Upper lobe of right lung (tissue), 1 donor: ENCODE measurements around the gene CENPO. TPM values are rescaled to one million over a fixed set of nuclear protein-coding genes. Genes with fewer than 3 reads are reported as not detected.

Experiments
- ATAC-seq: fragments of 200-7000 bp; cut with Tn5 transposase; one replicate; pipeline ENCODE4 v1.9.1; 2020; ENCODE audit warnings: mild to moderate bottlenecking, moderate library complexity
- DNase-seq: peaks from one replicate; pipeline ENCODE4 v3.0.0-alpha.2; 2020
- H3K27ac ChIP-seq: fragments of 200-600 bp; one replicate; pipeline ENCODE4 v1.8.0; 2022
- H3K27me3 ChIP-seq: fragments of 200-600 bp; one replicate; pipeline ENCODE4 v1.8.0; 2022; ENCODE audit warnings: mild to moderate bottlenecking
- H3K36me3 ChIP-seq: fragments of 200-600 bp; one replicate; pipeline ENCODE4 v1.8.0; 2022
- H3K4me1 ChIP-seq: fragments of 200-600 bp; one replicate; pipeline ENCODE4 v1.8.0; 2022
- H3K4me3 ChIP-seq: fragments of 200-600 bp; one replicate; pipeline ENCODE4 v1.8.0; 2022; ENCODE audit warnings: mild to moderate bottlenecking
- H3K9me3 ChIP-seq: fragments of 200-600 bp; one replicate; pipeline ENCODE4 v1.8.0; 2022
- CTCF ChIP-seq: fragments of 200-600 bp; IDR thresholded peaks from one replicate; pipeline ENCODE4 v1.8.0; 2022; ENCODE audit warnings: antibody characterized with exemption
- intact Hi-C: fragments of 100-400 bp; cut with DNase I; formaldehyde crosslinking; loops from one replicate; pipeline ENCODE4 v1.11.0; 2022
- total RNA-seq: library from RNA; stranded (reverse); fragmentation: NEBNext Ultra II Directional; extraction: Animal tissue kit (Norgen Biotek cat#: 25700); gene quantifications from one replicate; pipeline ENCODE4 v1.2.1, GENCODE V29; 2021
- donor health status: DM: no; HTN: yes; CAD: no; lungs with severe emphysema.

The CENPO gene
- total RNA-seq, 1 donor from 2014 or later: 6.5 TPM

GRCh38 chr2:24870440-24870839 lies 77.2 kb downstream of the CENPO start:
- Histone ChIP-seq H3K27me3 (no peaks in the 10 kb centered on the region), H3K4me3 (no peak overlapping the region), H3K4me1 (no peaks in the 10 kb centered on the region), H3K9me3 (no peaks in the 10 kb centered on the region), H3K27ac (no peak overlapping the region), H3K36me3 (no peaks in the 10 kb centered on the region)
- ATAC-seq: no peak
- TF ChIP-seq CTCF: no peak
- intact Hi-C loops: no loop called here
- DNase-seq: no peak

- H3K4me3 ChIP-seq: no peak overlapping the region
- no peaks in the 10 kb centered on the region for H3K36me3 ChIP-seq
- H3K4me1 ChIP-seq: no peaks in the 10 kb centered on the region
- no peak for TF ChIP-seq CTCF
- peak overlapping the region; percentile 11 for H3K27ac ChIP-seq
- intact Hi-C loops: no loop called here
- H3K27me3 ChIP-seq: no peaks in the 10 kb centered on the region
- no peaks in the 10 kb centered on the region for H3K9me3 ChIP-seq
- no peak for DNase-seq
- no peak for ATAC-seq
Measured at GRCh38 chr2:24870891-24871705, 77.9 kb downstream of the CENPO start.

- Histone ChIP-seq H3K36me3 (no peaks in the 10 kb centered on the region), H3K4me3 (no peak overlapping the region), H3K9me3 (no peaks in the 10 kb centered on the region), H3K27me3 (no peaks in the 10 kb centered on the region), H3K4me1 (no peaks in the 10 kb centered on the region), H3K27ac (no peak overlapping the region)
- ATAC-seq: peak; percentile 41
- intact Hi-C loops: no loop called here
- TF ChIP-seq CTCF: no peak
- no peak for DNase-seq
Measured at GRCh38 chr2:24871852-24872333, 78.7 kb downstream of the CENPO start.

Other genes starting within 250 kb of the CENPO start
- 30.7 TPM for gene PTRHD1, start within 50 bp of the CENPO start, total RNA-seq
- 37.0 TPM for gene ADCY3, start 126.8 kb downstream of the CENPO start, total RNA-seq
- 7.5 TPM for gene DNAJC27, start 178.5 kb downstream of the CENPO start, total RNA-seq
- 10.7 TPM for gene EFR3B, start 248.7 kb downstream of the CENPO start, total RNA-seq